Measurements from ENCODE around the gene SLCO4A1.

- TF ChIP-seq POLR2A (IDR thresholded peaks at IDR 0.05; ENCODE audit: low read length), result no peak
- no peak for TF ChIP-seq GATA1 (IDR thresholded peaks at IDR 0.05; ENCODE audit: low read depth, low read length)
These were observed 26.9 kb downstream of the SLCO4A1 start for GRCh38 chr20:62669249-62669648.
